HL-60/S4 (cell line): ENCODE data around the gene TSR3.

Source experiments
- in situ Hi-C: fragments of 300-500 bp; cut with MboI; formaldehyde crosslinking; loops from 2 replicates; pipeline ENCODE4 v1.14.3; 2022; ENCODE audit warnings: low sequenced_read_pairs

Gene TSR3

GRCh38 chr16:1311212-1311737, 40.4 kb downstream of the TSR3 start:
- in situ Hi-C loops, result no loop called here

GRCh38 chr16:1310832-1311200, 40.9 kb downstream of the TSR3 start:
- in situ Hi-C loops, result no loop called here

DNA sequence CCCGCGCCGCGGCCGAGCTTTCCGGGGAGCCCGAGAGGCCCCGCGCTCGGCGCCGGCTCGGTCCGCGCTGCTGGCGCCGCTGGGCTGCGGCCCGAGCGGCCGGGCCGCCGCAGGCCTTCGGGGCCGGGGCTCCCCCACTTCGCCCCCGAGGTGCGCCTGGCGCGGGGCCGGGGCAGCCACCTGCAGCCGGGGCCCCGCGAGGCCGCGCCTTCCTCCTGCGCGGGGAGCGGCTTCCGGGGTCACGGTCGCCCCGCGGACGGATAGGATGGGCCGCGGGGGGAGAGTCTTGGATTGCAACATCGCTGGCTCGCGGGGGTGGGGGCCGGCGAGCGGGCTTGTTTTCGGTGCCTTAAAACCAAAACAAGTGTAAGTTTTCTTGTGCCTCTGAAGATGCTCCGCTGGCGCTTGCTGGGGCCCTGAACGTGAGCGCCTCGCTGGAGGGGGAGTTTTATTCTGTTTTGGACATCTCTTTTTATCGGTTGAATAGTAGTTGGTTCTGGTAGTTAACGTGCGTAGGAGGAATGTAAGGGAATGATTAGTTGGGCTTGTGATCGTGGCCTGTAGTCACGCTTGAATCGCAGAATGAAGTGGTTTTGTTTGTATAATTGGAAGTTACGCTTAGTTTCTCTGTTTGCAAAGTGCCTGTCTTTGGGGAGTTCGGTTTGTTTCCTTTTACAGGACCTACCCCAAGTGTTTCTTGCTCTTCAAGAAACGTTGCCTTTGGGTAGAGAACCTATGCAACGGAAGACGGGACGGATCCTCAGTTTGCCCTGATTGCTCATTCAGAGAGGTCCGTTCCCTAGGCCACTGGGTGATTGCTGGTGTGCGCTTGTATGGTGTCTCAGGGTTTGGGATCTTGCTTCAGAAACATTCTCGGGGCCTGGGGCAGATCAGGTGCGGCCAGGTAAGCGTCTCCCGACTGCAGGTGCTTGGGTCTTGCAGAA, 41.5 kb downstream of the TSR3 start:
- in situ Hi-C loops, result no loop called here

DNA sequence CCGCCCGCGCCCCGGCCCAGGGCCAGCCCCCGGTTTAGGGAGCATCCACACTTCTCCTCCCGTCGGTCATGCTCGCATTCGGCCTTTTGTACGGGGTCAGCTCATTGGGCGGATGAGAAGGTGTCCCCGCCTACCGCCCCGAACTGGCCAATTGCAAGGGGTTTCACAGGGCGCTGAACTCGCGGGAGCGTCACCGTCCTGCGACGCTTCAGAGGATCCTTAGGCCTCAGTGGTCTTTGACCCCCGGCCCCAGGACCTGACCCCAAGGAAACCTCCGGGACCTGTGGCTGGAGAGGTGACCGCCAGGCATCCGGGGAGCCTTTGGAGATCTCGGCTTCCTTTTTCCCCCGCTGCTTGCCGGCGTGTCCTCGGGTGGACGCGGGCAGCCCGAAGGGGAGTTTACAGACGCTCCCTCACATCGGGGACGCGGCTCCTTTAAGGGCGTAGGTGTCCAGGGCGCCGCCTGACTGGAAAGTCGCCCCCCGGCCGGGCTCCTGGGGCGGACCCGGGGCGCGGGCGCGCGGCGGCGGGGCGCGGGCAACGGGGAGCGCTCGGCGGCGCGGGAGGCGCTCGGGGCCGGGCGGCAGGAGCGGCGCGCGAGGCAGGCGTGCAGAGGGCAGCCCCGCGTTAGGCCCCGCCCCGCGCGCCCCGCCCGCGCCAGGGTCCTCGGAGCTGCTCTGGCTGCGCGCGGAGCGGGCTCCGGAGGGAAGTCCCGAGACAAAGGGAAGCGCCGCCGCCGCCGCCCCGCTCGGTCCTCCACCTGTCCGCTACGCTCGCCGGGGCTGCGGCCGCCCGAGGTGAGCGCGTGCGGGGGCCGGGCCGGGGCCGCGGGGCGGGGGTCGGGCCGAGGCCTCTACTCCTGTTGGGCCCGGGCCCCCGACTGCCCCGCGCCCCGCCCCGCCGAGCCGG, 42.4 kb downstream of the TSR3 start, which contains the start of gene UBE2I:
Gene UBE2I (plus strand): TSS at position 660 of the 909 bp plus-strand sequence. CDS start 4,395 bp downstream, outside the sequence.
- in situ Hi-C loops, result no loop called here

DNA sequence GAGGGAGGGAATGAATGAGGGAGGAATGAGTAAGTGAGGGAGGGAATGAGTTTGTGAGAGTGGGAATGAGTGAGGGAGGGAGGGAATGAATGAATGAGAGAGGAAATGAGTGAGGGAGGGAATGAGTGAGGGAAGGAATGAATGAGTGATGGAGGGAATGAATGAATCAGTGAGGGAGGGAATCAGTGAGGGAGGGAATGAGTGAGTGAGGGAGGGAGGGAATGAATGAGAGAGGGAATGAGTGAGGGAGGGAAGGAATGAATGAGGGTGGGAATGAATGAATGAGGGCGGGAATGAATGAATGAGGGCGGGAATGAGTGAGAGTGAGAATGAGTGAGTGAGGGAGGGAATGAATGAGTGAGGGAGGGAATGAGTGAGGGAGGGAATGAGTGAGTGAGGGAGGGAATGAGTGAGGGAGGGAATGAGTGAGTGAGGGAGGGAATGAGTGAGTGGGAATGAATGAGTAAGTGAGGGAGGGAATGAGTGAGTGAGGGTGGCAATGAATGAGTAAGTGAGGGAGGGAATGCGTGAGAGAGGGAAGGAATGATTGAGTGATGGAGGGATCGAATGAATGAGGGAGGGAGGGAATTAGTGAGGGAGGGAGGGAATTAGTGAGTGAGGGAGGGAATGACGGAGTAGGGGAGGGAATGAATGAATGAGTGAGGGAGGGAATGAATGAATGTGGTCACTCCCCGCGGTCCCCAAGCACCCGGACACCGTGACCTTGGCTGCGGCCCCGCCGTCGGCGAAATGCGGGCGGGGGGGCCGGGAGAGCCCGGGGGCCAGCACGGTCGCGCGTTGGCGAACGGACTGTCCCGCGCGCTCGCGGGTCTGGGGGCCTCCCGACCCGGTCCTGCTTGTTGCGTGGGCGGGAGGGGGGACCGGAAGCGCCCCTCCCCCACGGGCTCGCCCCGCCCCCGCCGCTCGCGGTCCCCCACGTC, 43.4 kb downstream of the TSR3 start:
- in situ Hi-C loops, result no loop called here

- in situ Hi-C loops, result no loop called here
Observed at GRCh38 chr16:1306334-1306733, 45.3 kb downstream of the TSR3 start.

- in situ Hi-C loops, result no loop called here
Observed at GRCh38 chr16:1305823-1306222, 45.9 kb downstream of the TSR3 start.

DNA sequence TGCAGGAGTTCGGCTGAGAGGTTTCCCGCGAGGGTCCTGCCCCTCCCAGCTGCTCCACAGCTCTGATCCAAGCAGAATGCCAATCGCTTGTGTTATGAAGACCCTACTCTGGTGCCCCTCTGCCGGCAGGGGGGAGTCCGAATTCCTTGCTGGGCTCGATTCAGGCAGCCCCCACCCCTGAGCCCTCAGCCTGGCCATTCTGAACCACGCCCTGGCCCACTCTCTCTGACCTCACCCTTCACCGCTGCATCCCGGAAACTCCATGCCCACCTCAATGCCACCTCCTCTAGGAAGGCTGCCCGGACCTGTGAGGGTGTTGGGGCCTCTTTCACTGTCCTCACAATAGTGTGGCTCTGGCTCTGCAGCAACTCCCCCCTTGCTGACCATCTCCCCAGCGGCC, 50.1 kb downstream of the TSR3 start:
- in situ Hi-C loops, result no loop called here

DNA sequence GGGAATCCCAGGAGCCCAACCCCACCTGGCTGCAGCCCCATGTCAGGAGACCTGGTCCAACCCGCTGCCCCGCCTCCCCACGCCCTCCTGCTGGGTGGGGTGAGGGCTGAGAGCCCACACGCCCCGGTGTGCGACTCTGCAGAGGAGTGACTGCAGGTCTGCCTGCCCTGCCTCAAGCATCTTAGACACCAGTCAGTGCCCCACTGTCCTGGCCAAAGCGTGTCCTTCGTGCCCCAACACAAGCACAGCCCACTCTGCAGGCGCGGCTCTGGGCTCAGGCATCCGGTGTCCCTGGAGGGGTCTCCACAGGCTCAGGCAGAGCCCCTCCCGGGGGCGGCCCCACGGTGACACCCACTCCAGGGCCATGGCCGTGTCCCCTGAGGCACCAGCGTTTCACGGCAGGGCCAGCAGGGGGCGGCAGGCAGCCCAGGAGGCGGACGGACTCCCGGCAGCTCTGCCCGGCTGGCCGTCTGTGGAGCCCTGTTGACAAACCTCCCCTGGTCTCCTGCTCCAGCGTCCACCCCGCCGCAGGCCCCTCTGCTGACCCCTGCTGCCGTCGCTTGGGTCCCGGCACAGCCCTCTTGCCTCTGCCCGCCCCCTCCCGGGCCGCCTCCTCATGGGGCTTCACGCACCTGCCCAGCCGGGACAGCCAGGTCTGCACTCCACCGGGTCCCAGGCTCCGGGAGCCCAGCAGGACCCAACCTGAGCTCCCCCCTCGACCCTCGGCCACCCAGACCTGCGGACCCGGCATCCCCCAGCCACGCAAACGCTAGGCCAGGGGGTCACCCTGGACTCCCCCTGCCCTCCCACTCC, 50.8 kb downstream of the TSR3 start:
- in situ Hi-C loops, result no loop called here

- in situ Hi-C loops, result no loop called here
Observed at GRCh38 chr16:1299868-1300203, 51.8 kb downstream of the TSR3 start.
